GM12874 (cell line): ENCODE measurements around the gene ZNF862.

Source experiments
- TF ChIP-seq, protein P1 (sequence below): IDR thresholded peaks from 2 replicates; pipeline ENCODE4 v1.5.1; 2011; ENCODE audit warnings: low read depth, mild to moderate bottlenecking, control low read depth, low read length, moderate library complexity; ENCODE audit not compliant: insufficient read depth

ZNF862 gene

DNA sequence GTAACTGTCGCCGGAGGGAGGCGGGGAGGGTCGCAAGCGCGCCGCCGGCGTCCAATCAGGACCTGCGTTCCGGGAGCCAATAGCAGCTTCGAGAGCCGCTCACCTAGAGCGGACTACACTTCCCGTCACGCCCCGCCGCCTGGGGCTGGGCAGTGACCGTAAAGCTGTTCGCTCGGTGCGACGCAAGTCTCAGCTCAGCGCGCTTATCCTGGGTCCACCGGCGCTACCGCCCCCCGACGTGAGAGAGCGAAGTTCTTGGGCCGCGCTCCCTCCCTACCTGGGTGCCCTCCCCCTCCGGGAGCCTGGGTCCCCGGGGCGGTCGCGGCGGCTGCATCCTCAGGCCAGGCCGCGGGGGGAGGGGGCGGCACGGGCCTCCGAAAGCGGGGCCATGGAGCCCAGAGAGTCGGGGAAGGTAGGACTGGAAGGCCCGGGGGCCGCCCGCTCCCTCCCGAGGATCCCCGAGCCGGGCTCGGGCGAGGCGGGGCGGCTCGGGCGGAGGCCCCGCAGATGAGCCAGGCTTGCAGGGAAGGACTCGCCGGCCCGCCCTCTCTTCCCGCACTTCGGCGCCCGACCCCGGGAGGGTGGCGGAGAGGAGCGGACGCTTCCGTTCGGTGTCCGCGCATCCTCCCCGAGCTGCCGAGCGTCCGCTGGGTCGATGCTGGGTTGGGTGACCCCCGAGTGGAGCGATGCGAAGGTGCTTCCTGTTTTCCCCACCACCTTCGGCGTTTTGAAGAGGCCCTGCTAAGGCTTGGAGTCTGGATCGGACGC lies at the start of gene ZNF862:
Gene ZNF862, plus strand, starts transcription at position 152 of the 768 bp plus-strand sequence. Its CDS starts 237 bp downstream, at position 389.
- TF ChIP-seq, protein P1, sequence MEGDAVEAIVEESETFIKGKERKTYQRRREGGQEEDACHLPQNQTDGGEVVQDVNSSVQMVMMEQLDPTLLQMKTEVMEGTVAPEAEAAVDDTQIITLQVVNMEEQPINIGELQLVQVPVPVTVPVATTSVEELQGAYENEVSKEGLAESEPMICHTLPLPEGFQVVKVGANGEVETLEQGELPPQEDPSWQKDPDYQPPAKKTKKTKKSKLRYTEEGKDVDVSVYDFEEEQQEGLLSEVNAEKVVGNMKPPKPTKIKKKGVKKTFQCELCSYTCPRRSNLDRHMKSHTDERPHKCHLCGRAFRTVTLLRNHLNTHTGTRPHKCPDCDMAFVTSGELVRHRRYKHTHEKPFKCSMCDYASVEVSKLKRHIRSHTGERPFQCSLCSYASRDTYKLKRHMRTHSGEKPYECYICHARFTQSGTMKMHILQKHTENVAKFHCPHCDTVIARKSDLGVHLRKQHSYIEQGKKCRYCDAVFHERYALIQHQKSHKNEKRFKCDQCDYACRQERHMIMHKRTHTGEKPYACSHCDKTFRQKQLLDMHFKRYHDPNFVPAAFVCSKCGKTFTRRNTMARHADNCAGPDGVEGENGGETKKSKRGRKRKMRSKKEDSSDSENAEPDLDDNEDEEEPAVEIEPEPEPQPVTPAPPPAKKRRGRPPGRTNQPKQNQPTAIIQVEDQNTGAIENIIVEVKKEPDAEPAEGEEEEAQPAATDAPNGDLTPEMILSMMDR, result no peak

DNA sequence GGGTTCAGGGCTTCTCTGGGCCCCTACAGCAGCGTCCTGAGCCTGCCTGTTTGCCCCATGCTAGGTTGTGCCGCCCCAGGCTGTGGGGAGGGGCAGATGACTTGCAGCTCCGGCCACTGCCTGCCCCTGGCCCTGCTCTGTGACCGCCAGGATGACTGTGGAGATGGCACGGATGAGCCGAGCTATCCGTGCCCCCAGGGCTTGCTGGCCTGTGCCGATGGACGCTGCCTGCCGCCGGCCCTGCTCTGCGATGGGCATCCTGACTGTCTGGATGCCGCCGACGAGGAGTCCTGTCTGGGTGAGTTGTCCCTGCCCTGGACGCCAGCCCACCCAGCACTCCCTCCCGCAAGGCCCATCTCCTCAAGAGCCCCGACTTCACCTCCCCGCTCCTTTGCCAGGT lies 49.1 kb upstream of the ZNF862 start:
- TF ChIP-seq, protein P1, result no peak

DNA sequence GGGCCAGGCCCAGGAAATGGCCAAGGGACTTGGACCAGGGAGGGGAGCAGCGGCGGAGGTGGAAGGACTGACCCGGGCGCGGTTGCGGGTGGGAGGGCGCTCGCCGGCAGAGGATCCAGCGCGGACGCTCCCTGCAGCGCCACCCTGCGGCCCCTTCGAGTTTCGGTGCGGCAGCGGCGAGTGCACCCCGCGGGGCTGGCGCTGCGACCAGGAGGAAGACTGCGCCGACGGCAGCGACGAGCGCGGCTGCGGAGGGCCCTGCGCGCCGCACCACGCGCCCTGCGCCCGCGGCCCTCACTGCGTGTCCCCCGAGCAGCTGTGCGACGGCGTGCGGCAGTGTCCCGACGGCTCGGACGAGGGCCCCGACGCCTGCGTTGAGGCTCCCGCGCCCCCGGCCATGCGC lies 48.0 kb upstream of the ZNF862 start:
- TF ChIP-seq, protein P1, result peak; percentile 64

DNA sequence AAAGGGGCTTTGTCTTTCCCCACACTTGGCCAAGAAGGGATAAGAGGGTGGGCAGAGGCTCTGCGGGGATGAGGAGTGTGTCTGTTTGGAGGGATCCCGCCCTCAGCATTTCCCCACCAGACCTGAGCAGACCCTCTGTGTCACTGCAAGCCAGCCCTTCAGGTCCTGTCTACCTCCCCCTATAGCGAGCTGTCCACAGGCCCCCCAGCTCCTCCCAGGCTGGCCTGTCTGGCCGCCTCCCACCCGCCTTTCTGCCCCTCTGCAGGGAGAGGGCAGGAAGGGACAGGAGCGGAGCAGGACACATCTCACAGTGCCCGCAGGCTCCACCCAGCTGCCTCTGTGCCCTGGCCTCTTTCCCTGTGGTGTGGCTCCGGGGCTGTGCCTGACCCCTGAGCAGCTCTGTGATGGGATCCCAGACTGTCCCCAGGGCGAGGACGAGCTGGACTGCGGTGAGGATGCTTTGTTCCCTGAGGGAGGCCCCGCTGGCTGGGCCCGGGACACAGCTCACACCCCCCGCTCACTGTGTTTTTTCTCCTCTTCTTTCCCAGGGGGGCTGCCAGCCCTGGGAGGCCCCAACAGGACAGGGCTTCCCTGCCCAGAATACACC lies 47.3 kb upstream of the ZNF862 start:
- TF ChIP-seq, protein P1, result no peak

DNA sequence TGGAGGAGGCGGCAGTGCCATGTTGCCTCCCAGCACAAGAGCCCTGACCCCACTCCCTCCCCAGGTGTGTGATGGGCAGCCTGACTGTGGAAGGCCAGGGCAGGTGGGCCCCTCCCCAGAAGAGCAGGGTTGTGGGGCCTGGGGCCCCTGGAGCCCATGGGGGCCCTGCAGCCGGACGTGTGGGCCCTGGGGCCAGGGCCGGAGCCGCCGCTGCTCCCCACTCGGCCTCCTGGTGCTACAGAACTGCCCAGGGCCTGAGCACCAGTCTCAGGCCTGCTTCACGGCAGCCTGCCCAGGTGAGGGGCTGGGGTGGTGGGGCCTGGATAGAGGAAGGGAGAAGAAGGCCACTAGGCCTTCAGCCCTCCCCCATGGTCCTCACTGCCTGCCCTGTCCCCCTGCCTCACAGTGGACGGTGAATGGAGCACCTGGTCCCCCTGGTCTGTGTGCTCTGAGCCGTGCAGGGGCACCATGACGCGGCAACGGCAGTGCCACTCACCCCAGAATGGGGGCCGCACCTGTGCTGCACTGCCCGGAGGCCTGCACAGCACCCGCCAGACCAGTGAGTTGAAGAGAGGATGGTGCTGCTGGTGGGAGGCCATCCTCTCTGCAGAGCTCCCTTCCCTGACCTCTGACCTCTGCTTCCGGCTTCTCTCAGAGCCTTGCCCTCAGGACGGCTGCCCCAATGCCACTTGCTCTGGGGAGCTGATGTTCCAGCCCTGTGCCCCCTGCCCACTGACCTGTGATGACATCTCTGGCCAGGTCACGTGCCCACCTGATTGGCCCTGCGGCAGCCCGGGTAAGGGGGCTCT lies 46.6 kb upstream of the ZNF862 start:
- TF ChIP-seq, protein P1, result no peak

DNA sequence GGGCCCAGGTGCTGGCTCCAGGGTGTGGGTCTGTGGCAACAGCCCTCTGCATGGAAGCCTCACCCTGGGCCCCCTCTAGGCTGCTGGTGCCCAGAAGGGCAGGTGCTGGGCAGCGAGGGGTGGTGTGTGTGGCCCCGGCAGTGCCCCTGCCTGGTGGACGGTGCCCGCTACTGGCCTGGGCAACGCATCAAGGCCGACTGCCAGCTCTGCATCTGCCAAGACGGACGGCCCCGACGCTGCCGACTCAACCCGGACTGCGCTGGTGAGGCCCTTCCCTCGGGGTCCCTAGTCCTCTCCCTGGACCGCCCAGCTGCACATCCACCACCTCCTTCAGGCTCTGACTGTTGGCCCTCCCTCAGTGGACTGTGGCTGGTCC lies 46.0 kb upstream of the ZNF862 start:
- TF ChIP-seq, protein P1, result no peak

DNA sequence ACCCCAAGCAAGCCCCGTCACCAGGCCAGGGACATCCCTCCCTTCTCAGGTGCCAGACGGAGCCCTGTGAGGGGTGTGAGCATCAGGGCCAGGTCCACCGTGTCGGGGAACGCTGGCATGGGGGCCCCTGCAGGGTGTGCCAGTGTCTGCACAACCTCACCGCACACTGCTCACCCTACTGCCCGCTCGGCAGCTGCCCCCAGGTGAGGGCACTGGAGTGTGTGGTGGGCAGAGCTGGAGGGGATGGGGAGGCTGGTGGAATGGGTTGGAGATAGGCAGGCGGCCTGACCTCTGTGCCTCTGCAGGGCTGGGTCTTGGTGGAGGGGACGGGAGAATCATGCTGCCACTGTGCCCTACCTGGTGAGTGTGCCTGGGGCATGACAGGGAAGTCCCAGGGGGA lies 44.9 kb upstream of the ZNF862 start:
- TF ChIP-seq, protein P1, result no peak
